Measurements from ENCODE around the gene ATXN1.
A peak's percentile ranks its signal among the peaks of the same experiment; 100 is the strongest.

The ATXN1 gene

DNA sequence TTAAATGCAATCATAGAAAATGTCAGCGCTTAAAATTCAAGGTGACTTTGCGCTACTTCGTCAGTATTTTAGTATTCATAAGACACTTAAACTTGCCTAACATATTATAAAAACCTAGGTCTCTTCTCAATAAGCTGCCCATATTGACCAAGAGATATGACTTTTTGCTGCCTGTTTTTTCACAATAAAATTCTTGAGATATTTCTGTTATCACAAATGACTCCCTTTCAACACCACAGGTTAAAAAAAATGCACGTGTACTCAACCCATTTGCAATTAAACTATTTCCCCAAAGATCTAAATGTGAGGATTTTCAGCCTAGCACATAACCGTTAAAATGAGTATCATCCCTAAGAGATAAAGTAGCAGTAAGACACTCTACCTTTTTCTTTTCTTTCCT lies 10.7 kb downstream of the ATXN1 start:
- Histone ChIP-seq H3K27me3 (no peaks in the 10 kb centered on the region), H3K9me3 (no peaks in the 10 kb centered on the region), H3K4me3 (no peak overlapping the region), H3K36me3 (no peaks in the 10 kb centered on the region), H3K27ac (no peak overlapping the region), H3K4me1 (peaks cover 0 to 81% (median 45%) of the 10 kb centered on the region in 4 donors)
- intact Hi-C loops (cut with DNase I; ENCODE audit: low total_unique reads): loop anchor here (10.0 kb wide), 2 partner anchors 66 to 236 kb away; no protein-coding TSS in a partner anchor
- no peak for DNase-seq
- no peak for TF ChIP-seq CTCF (IDR thresholded peaks at IDR 0.05)

DNA sequence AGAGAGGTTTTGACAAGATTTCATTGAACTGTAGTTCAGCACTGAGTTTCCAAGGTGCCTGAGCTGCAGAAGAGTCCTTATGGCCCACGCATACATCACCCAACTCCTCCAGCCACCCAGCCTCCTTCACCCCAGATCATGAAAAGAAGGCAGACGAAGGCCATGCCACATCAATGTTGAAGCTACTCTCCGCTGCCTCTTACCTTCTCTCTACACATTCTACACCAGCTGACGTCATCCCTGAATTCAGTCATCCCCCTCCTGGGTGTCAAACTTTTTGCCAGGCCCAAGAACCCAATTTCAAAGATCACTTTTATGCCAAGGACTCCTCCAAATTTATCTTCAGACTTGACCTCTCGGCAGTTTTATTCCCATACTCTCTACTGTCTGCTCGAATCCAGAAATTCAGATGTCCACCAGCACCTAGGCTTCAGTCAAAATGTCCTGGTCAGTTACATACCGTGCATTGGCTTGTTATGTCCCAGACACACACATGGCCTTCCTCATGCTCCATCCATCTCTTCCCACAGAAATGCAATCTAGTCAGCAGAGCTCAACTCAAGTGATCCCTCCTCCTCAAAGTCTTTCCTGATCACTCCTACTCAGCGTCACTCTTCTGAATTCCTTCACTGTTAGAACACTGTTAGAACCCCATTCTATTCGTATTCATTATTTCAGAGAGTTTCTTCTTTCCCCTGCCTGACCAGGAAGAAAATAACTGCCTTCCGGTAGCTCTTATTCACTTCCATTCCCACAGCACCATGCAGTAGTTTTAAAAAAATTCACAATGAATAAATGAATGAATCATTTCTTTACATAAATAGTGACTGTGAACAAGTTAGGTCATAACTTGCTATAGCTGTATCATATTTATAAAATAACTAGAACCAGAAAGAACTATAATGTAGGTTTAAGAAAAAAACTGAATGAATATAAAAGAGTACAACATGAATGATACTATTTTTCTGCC lies 11.5 kb downstream of the ATXN1 start:
- H3K27ac ChIP-seq: no peak overlapping the region
- no peaks in the 10 kb centered on the region for H3K9me3 ChIP-seq
- no peaks in the 10 kb centered on the region for H3K27me3 ChIP-seq
- H3K4me3 ChIP-seq: no peak overlapping the region
- no peak for DNase-seq
- no peaks in the 10 kb centered on the region for H3K36me3 ChIP-seq
- no peak for TF ChIP-seq CTCF (IDR thresholded peaks at IDR 0.05)
- peaks cover 0 to 81% (median 44%) of the 10 kb centered on the region in 4 donors for H3K4me1 ChIP-seq
- intact Hi-C loops (cut with DNase I; ENCODE audit: low total_unique reads): loop anchor here (10.0 kb wide), 2 partner anchors 65 to 235 kb away; no protein-coding TSS in a partner anchor

- Histone ChIP-seq H3K4me1 (peaks cover 0 to 80% (median 38%) of the 10 kb centered on the region in 4 donors), H3K36me3 (no peaks in the 10 kb centered on the region), H3K27ac (peak overlapping the region in 1 of 2 donors; percentile 39), H3K27me3 (no peaks in the 10 kb centered on the region), H3K9me3 (no peaks in the 10 kb centered on the region), H3K4me3 (no peak overlapping the region)
- intact Hi-C loops (cut with DNase I; ENCODE audit: low total_unique reads): no loop called here
- DNase-seq: no peak
- no peak for TF ChIP-seq CTCF (IDR thresholded peaks at IDR 0.05)
Observed at GRCh38 chr6:16748025-16748319, 13.3 kb downstream of the ATXN1 start.

DNA sequence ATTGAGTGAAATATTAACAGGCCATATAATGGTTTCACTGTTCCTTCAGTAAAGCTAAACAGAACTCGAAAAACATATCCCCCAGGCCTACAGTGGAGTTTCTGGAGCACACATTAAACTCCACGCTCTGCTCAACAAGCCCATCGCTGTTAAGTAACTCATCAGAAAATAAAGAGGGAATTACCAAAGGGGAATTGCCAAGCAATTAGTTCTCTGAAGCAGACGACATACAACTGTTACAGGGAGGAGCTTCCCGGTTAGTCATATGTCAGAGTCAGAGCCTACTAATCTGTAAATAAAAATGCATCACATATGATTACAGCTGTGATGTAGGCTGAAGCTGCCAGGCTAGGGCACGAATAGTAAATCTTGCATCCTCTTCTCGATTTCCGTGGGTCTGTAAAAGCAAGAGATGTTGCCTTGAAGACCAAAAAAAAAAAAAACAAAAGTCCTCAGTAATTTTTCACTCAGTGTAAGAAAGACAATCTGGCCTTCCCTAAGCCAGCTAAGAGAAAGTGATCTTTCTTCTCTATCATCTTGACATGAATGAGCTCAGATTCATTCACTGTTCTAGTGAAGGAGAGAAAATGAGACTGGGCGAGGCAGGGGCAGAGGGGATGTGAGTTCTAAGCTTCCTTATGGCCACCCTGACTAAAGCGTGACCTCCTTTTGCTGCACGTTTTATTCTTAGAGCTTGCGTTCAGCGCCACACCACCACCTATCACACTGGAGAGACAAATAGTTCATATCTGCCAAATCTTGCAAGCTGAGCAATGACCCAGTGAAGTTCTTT lies 13.8 kb downstream of the ATXN1 start:
- intact Hi-C loops (cut with DNase I; ENCODE audit: low total_unique reads): no loop called here
- H3K27me3 ChIP-seq: no peaks in the 10 kb centered on the region
- no peak for TF ChIP-seq CTCF (IDR thresholded peaks at IDR 0.05)
- H3K4me1 ChIP-seq: peaks cover 0 to 79% (median 38%) of the 10 kb centered on the region in 4 donors
- H3K4me3 ChIP-seq: no peak overlapping the region
- no peaks in the 10 kb centered on the region for H3K9me3 ChIP-seq
- H3K36me3 ChIP-seq: no peaks in the 10 kb centered on the region
- H3K27ac ChIP-seq: peak overlapping the region; percentile 23 to 39
- no peak for DNase-seq

- Histone ChIP-seq H3K27ac (peak overlapping the region in 1 of 2 donors; percentile 39), H3K4me1 (peaks cover 0 to 79% (median 38%) of the 10 kb centered on the region in 4 donors), H3K36me3 (no peaks in the 10 kb centered on the region), H3K27me3 (no peaks in the 10 kb centered on the region), H3K9me3 (no peaks in the 10 kb centered on the region), H3K4me3 (no peak overlapping the region)
- intact Hi-C loops (cut with DNase I; ENCODE audit: low total_unique reads): no loop called here
- DNase-seq: no peak
- TF ChIP-seq CTCF (IDR thresholded peaks at IDR 0.05): no peak
Observed at GRCh38 chr6:16746812-16747211, 14.4 kb downstream of the ATXN1 start.

Data from tibial artery (tissue), 4 donors.